Small intestine (tissue), 7 donors: ENCODE results near the gene YRDC. TPM values are rescaled to one million over a fixed set of nuclear protein-coding genes. Genes with fewer than 3 reads are reported as not detected.
A peak's percentile ranks its signal among the peaks of the same experiment; 100 is the strongest.

Experiments
- DNase-seq, 2 donors: peaks; one replicate each; pipeline versions ENCODE4 v3.0.0 to v3.0.0-alpha.2; 2013
- FAIRE-seq: peaks from 2 replicates; lab custom pipeline; 2012; peaks lifted over from hg19 to GRCh38; lab: Jason Lieb, UNC
- H3K27ac ChIP-seq, 3 donors: one replicate each; pipeline ENCODE4 v1.5.1; 2013; ENCODE audit warnings: low read length in 2 of 3, mild to moderate bottlenecking in 2 of 3, control low read depth in 1 of 3, inconsistent platforms in 1 of 3, low read depth in 1 of 3, moderate library complexity in 1 of 3
- H3K27me3 ChIP-seq, 3 donors: one replicate each; pipeline ENCODE4 v1.6.1; 2013; ENCODE audit warnings: low read length in 3 of 3, inconsistent platforms in 1 of 3; ENCODE audit not compliant: control insufficient read depth in 3 of 3, insufficient read depth in 3 of 3
- H3K36me3 ChIP-seq, 3 donors: one replicate each; pipeline ENCODE4 v1.6.1; 2013; ENCODE audit warnings: low read length in 3 of 3, inconsistent platforms in 1 of 3, low read depth in 1 of 3, mild to moderate bottlenecking in 1 of 3, moderate library complexity in 1 of 3; ENCODE audit not compliant: control insufficient read depth in 3 of 3, insufficient read depth in 2 of 3
- H3K4me1 ChIP-seq, 3 donors: one replicate each; pipeline ENCODE4 v1.6.1; 2013; ENCODE audit warnings: low read length in 2 of 3, inconsistent platforms in 1 of 3, low read depth in 1 of 3, mild to moderate bottlenecking in 1 of 3, moderate library complexity in 1 of 3; ENCODE audit not compliant: control insufficient read depth in 3 of 3, insufficient read depth in 2 of 3
- H3K4me3 ChIP-seq, 3 donors: one replicate each; pipeline ENCODE4 v1.5.1; 2013; ENCODE audit warnings: low read length in 3 of 3, control low read depth in 1 of 3, inconsistent platforms in 1 of 3, low read depth in 1 of 3, mild to moderate bottlenecking in 1 of 3, moderate library complexity in 1 of 3
- H3K9me3 ChIP-seq, 2 donors: one replicate each; pipeline ENCODE4 v1.6.1; 2013; ENCODE audit warnings: low read depth in 1 of 2, low read length in 1 of 2; ENCODE audit not compliant: control insufficient read depth in 2 of 2, insufficient read depth in 1 of 2
- WGBS, 3 donors: extraction: QIAGEN DNeasy Blood & Tissue Kit; methylation state at CpG; one replicate each; pipeline ENCODE4 v1.1.7; 2013; 5-methylcytosine and 5-hydroxymethylcytosine counted together
- polyA plus RNA-seq, 4 donors: library from polyadenylated mRNA; stranded (reverse) in 3 of 4; unstranded in 1 of 4; fragments of 200-250 nt in 3 of 4; fragments of 120-200 nt in 1 of 4; gene quantifications; one replicate each; pipeline versions ENCODE4 v1.2.1 to v1.2.3, GENCODE V29; 2013
- donor health status: healthy with polysubstance abuse.
- donor health status: control.
- donor health status: control.
- donor health status: Bipolar disorder and iron deficiency.
- donor health status: healthy.

YRDC gene
- polyA plus RNA-seq, 4 donors, result 14.0 to 15.7 (median 14.4) TPM

DNA sequence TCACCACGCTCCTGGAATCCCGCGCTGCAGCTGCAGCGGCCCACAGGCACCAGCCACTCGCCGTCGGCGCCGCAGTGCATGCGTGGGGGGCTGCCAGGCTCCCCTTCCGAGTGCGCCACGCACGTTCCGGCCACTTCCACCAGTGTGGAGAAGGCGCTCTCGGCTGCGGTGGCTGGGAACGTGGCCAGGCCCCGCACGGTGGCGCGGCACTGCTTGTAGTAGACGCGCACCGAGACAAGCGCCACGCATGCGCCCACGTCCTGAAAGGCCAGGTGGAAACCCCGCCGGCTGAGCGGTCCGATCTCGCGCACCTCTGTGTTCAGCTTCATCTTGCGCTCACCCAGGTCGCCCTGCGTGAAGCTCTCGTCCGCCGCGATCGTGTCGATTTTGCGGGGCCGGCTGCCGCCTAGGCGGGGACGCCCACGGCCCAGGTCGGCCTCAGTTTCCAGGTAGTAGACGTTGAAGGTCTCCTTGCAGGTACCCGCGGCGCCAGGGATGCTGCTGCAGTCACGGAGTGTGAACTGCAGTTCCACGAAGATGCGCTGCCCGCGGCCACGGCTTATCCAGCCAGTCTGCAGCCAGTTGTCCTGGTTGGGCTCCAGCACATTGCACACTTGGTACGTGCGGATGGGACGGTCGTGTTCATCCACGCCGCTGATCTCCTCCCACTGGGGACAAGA lies 46.5 kb downstream of the YRDC start:
- no peak overlapping the region for H3K4me3 ChIP-seq
- peaks cover 0 to 2% (median 0%) of the 10 kb centered on the region in 3 donors for H3K4me1 ChIP-seq
- peaks cover 5 to 61% (median 37%) of the 10 kb centered on the region in 3 donors for H3K27me3 ChIP-seq
- no peak overlapping the region for H3K27ac ChIP-seq
- DNase-seq (no peak), FAIRE-seq (no peak)
- WGBS, 3 donors, result 56 to 74% (median 72%) methylated on average over 61 to 68 of the region's 68 CpGs
- peaks cover 0 to 2% of the 10 kb centered on the region in 2 donors for H3K9me3 ChIP-seq
- H3K36me3 ChIP-seq, result no peaks in the 10 kb centered on the region

DNA sequence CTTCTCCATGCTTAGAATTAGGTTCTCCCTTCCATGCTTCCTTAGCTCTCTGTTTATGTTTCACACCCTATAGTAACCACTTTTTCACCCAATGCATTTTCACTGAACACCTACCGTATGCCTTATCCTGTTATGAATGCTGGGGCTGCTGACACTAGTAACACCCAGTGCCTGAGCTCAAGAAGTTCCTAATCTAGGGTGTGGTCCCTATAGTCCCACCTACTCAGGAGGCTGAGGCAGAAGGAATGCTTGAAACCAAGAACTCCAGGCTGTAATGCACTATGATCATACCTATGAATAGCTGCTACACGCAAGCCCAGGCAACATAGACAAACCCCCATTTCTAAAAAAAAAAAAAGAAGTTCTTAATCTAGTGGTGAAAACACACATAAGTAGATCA lies 48.6 kb downstream of the YRDC start:
- Histone ChIP-seq H3K9me3 (peaks cover 0 to 2% of the 10 kb centered on the region in 2 donors), H3K27ac (no peak overlapping the region), H3K4me3 (no peak overlapping the region), H3K27me3 (peaks cover 2 to 54% (median 21%) of the 10 kb centered on the region in 3 donors), H3K4me1 (no peaks in the 10 kb centered on the region), H3K36me3 (no peaks in the 10 kb centered on the region)
- FAIRE-seq (no peak), DNase-seq (no peak)
- 78 to 83% (median 80%) methylated on average over 2 of the region's 2 CpGs for WGBS, 3 donors

GRCh38 chr1:37755951-37756560 lies 52.0 kb downstream of the YRDC start:
- H3K36me3 ChIP-seq, result no peaks in the 10 kb centered on the region
- 60 to 71% (median 67%) methylated on average over 4 of the region's 4 CpGs for WGBS, 3 donors
- H3K4me3 ChIP-seq, result no peak overlapping the region
- peaks cover 3 to 52% (median 16%) of the 10 kb centered on the region in 3 donors for H3K27me3 ChIP-seq
- no peaks in the 10 kb centered on the region for H3K9me3 ChIP-seq
- H3K27ac ChIP-seq, result no peak overlapping the region
- H3K4me1 ChIP-seq, result no peaks in the 10 kb centered on the region
- no peak for DNase-seq
- FAIRE-seq, result no peak

DNA sequence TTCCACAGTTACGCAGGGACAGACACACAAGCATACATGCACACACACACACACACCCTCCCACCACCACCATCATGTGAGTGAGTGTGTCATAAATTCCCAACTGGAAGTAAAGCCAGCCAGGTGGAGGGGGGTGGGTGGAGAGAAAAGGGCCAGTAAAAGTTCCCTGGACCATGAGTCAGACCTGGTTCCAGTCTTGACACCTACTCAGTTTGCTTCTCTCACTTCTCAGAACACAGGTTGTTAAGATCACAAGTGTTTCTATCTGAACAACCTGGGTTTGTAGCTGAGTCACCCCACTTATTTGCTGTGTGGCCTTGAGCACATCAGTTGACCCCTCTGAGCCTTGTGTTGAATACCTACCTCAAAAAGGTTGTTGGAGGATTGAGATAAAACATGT lies 52.7 kb downstream of the YRDC start:
- Histone ChIP-seq H3K36me3 (no peaks in the 10 kb centered on the region), H3K27ac (no peak overlapping the region), H3K4me1 (no peaks in the 10 kb centered on the region), H3K4me3 (no peak overlapping the region), H3K9me3 (no peaks in the 10 kb centered on the region), H3K27me3 (peaks cover 3 to 50% (median 16%) of the 10 kb centered on the region in 3 donors)
- FAIRE-seq, result no peak
- no peak for DNase-seq
- WGBS, 3 donors, result 38 to 79% (median 73%) methylated on average over 1 of the region's 1 CpG

DNA sequence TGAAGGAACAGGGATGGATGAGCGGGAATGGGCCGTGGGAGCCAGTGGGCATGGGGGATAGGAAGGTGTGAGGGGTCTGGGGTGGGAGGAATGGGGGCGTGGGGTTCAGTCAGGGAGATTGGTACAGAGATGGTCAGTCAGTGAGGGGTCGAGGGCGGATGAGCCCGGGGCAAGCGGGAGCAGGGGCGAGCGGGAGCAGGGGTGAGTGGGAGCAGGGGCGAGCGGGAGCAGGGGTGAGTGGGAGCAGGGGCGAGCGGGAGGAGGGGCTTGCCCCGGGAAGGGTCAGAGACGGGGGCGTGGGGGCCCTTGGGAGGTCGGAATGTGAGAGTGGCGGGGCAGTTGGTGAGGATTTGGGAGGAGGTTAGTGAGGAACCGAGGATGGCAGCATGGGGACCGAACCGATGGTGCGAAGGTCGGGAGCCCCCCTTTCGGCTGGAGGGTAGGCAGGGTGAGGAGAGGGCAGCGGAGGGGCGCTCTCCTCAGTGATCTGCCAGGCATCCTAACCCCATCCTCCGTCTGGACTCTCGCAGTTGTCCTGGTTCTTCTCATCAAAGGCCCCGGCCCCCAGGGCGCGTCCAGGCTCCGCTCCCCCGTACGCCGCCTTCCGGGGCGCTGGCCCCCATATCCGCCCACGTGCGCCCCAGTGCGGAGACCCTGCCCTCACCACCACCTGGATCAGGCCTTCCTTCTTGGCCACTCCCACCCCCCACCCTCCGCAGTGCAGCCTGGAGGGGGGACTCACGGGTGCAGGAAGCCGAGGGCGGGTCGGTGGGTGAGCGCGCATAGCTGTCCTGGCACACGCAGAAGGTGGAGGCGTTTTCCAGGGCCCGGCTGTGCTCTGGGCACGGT lies 54.3 kb downstream of the YRDC start:
- Histone ChIP-seq H3K9me3 (no peaks in the 10 kb centered on the region), H3K27ac (no peak overlapping the region), H3K4me1 (no peaks in the 10 kb centered on the region), H3K4me3 (peak overlapping the region in 1 of 3 donors; percentile 70), H3K36me3 (no peaks in the 10 kb centered on the region), H3K27me3 (peaks cover 3 to 48% (median 16%) of the 10 kb centered on the region in 3 donors)
- DNase-seq, result no peak
- WGBS, 3 donors, result 2 to 6% (median 3%) methylated on average over 43 to 52 of the region's 52 CpGs
- no peak for FAIRE-seq

Other genes starting within 250 kb of the YRDC start
- 10 to 100 TPM; 29.4 to 67.8 (median 45.5) TPM for gene GNL2, start 212.3 kb downstream of the YRDC start, polyA plus RNA-seq
- gene RSPO1, start 173.3 kb downstream of the YRDC start, polyA plus RNA-seq, result 1 to 10 TPM in 1 of 4 donors, under 1 TPM in 1, not detected in 2; 0.27 to 1.2 TPM
- gene CDCA8, start 115.7 kb downstream of the YRDC start, polyA plus RNA-seq, result 10 to 100 TPM in 2 of 4 donors, 1 to 10 TPM in 2; 4.0 to 23.5 (median 7.6) TPM
- 1 to 10 TPM; 1.9 to 5.4 (median 3.5) TPM for gene EPHA10, start 43.1 kb downstream of the YRDC start, polyA plus RNA-seq
- 1 to 10 TPM in 2 of 4 donors, under 1 TPM in 2; 0.81 to 6.1 (median 2.3) TPM for gene MANEAL, start 14.4 kb downstream of the YRDC start, polyA plus RNA-seq
- gene C1orf122, start 418 bp downstream of the YRDC start, polyA plus RNA-seq, result 10 to 100 TPM; 29.6 to 44.0 (median 38.6) TPM
- gene MTF1, start 51.4 kb upstream of the YRDC start, polyA plus RNA-seq, result 1 to 10 TPM; 1.6 to 5.7 (median 3.1) TPM
- 10 to 100 TPM in 2 of 4 donors, 1 to 10 TPM in 2; 6.7 to 23.2 (median 9.2) TPM for gene INPP5B, start 138.8 kb upstream of the YRDC start, polyA plus RNA-seq
- 10 to 100 TPM; 13.9 to 48.0 (median 22.2) TPM for gene SF3A3, start 181.8 kb upstream of the YRDC start, polyA plus RNA-seq
- gene FHL3, start 197.3 kb upstream of the YRDC start, polyA plus RNA-seq, result 1 to 10 TPM in 3 of 4 donors, under 1 TPM in 1; 0.89 to 8.1 (median 6.3) TPM
- 10 to 100 TPM; 17.0 to 31.7 (median 26.5) TPM for gene UTP11, start 204.5 kb upstream of the YRDC start, polyA plus RNA-seq
- gene POU3F1, start 238.6 kb upstream of the YRDC start, polyA plus RNA-seq, result under 1 TPM in 1 of 4 donors, not detected in 3; 0.04 TPM